GM12873 (cell line): ENCODE results near the gene LIN7B.

ENCODE experiments used
- CTCF ChIP-seq: IDR thresholded peaks from 2 replicates; pipeline ENCODE4 v1.5.1; 2012; ENCODE audit warnings: low read depth, mild to moderate bottlenecking, moderate library complexity, low read length, control low read depth; ENCODE audit not compliant: insufficient read depth; ENCODE audit errors: missing control alignments

Gene LIN7B

GRCh38 chr19:49165111-49165750, 51.1 kb downstream of the LIN7B start:
- no peak for TF ChIP-seq CTCF

GRCh38 chr19:49165865-49166301, 51.7 kb downstream of the LIN7B start:
- no peak for TF ChIP-seq CTCF

GRCh38 chr19:49167857-49168409, 53.8 kb downstream of the LIN7B start:
- TF ChIP-seq CTCF = no peak
